Heart left ventricle (tissue), 16 donors: ENCODE results near the gene CUBN. TPM values are rescaled to one million over a fixed set of nuclear protein-coding genes. Genes with fewer than 3 reads are reported as not detected.

Experiments
- ATAC-seq, 4 donors: fragments of 200-7000 bp; cut with Tn5 transposase; one replicate each; pipeline ENCODE4 v1.9.1; 2020 to 2022; ENCODE audit warnings: moderate library complexity in 4 of 4, mild to moderate bottlenecking in 3 of 4, moderate number of reproducible peaks in 1 of 4
- DNase-seq, 5 donors: peaks; one replicate each; pipeline ENCODE4 v3.0.0-alpha.2; 2020
- H3K27ac ChIP-seq, 12 donors: fragments of 200-600 bp; sonication (generic) in 4 of 12; one replicate each; pipeline versions ENCODE4 v1.5.0 to v1.8.0; 2016 to 2022; ENCODE audit warnings: mild to moderate bottlenecking in 2 of 12
- H3K27me3 ChIP-seq, 9 donors: fragments of 200-600 bp; sonication (generic) in 2 of 9; one replicate each; pipeline versions ENCODE4 v1.5.1 to v1.8.0; 2016 to 2022; ENCODE audit warnings: mild to moderate bottlenecking in 3 of 9
- H3K36me3 ChIP-seq, 9 donors: fragments of 200-600 bp; sonication (generic) in 2 of 9; one replicate each; pipeline versions ENCODE4 v1.5.0 to v1.8.0; 2018 to 2022; ENCODE audit warnings: mild to moderate bottlenecking in 2 of 9
- H3K4me1 ChIP-seq, 12 donors: fragments of 200-600 bp; sonication (generic) in 4 of 12; one replicate each; pipeline versions ENCODE4 v1.5.0 to v1.8.0; 2016 to 2022; ENCODE audit warnings: mild to moderate bottlenecking in 3 of 12
- H3K4me3 ChIP-seq, 12 donors: fragments of 200-600 bp; sonication (generic) in 4 of 12; one replicate each; pipeline versions ENCODE4 v1.5.0 to v1.8.0; 2017 to 2022; ENCODE audit warnings: mild to moderate bottlenecking in 9 of 12, moderate library complexity in 4 of 12
- H3K9me3 ChIP-seq, 12 donors: fragments of 200-600 bp; sonication (generic) in 4 of 12; one replicate each; pipeline versions ENCODE4 v1.5.0 to v1.8.0; 2016 to 2022; ENCODE audit warnings: mild to moderate bottlenecking in 1 of 12
- POLR2A ChIP-seq, 2 donors: fragments of 450-650 bp; IDR thresholded peaks; one replicate each; pipeline ENCODE4 v1.6.1; 2017; ENCODE audit warnings: antibody characterized with exemption in 2 of 2, mild to moderate bottlenecking in 2 of 2, moderate library complexity in 2 of 2
- WGBS, 4 donors: extraction: QIAGEN DNeasy Blood & Tissue Kit in 2 of 4; methylation state at CpG; one replicate each; pipeline versions ENCODE4 v1.1.5 to v1.1.7; 2013 to 2018; 5-methylcytosine and 5-hydroxymethylcytosine counted together
- intact Hi-C, 10 donors: fragments of 100-400 bp; cut with DNase I; formaldehyde crosslinking; loops; one replicate each; pipeline versions ENCODE4 v1.11.1 to v1.14.2; 2022
- polyA plus RNA-seq, 2 donors: library from polyadenylated mRNA; stranded (reverse); fragments of 200-250 nt; gene quantifications; one replicate each; pipeline ENCODE4 v1.2.3, GENCODE V29; 2013
- total RNA-seq, 9 donors: library from RNA; depleted of rRNA in 2 of 9; stranded (reverse); fragments of >200 nt in 2 of 9; fragmentation: NEBNext Ultra II Directional in 3 of 9; extraction: Animal tissue kit (Norgen Biotek cat#: 25700) in 3 of 9; gene quantifications; one replicate each; pipeline versions ENCODE4 v1.1.0 to v1.2.4, GENCODE V29; 2016 to 2023
- TF ChIP-seq, protein P1 (sequence below), 12 donors: fragments of 200-600 bp; sonication (generic) in 4 of 12; IDR thresholded peaks; one replicate each; pipeline versions ENCODE4 v1.5.0 to v1.8.0; 2018 to 2022; ENCODE audit warnings: antibody characterized with exemption in 12 of 12, mild to moderate bottlenecking in 5 of 12
- donor health status: ischemic (EF 13 %, LVEDD 7.1; RV severe dilation, severe dysfunction).
- donor health status: healthy with polysubstance abuse.
- donor health status: DM: no; HTN: yes; CAD: no.
- donor health status: DM: no; HTN: no; CAD: no.
- donor health status: ischemic (EF 25% LVEDD 6.9; RV normal size, moderate dysfunction).
- donor health status: ischemic (EF 25% LVEDD 5.7; RV mildly dilated, moderate dysfunction).
- donor health status: healthy.
- donor health status: DM: yes; HTN: yes; CAD: no.
- donor health status: ischemic (EF 35%, LVEDD 5.7; RV mildly dilated, moderate dysfunction).
- donor health status: nonischemic (EF 11% LVEDD 7.7; RV severe dilation, severe dysfunction).
- donor health status: DM: yes; HTN: yes; CAD: no.
- donor health status: PGD.
- donor health status: ischemic (EF 29% LVEDD 5.4; RV normal size, mild dysfunction).
- donor health status: nonischemic (EF 23%, LVEDD 6.1; RV moderate dilation, normal function).

The CUBN gene
- total and polyA plus RNA-seq, 11 donors = 0.07 to 1.5 (median 0.44) TPM

- intact Hi-C loops = loop anchor here in 2 of 10 donors (1.0 to 10.0 kb wide), 2 partner anchors 105 to 239 kb away; no protein-coding TSS in a partner anchor
- peaks cover 0 to 3% (median 0%) of the 10 kb centered on the region in 12 donors for H3K9me3 ChIP-seq
- H3K27me3 ChIP-seq = no peaks in the 10 kb centered on the region
- TF ChIP-seq POLR2A (IDR thresholded peaks at IDR 0.05) = no peak
- TF ChIP-seq, protein P1, sequence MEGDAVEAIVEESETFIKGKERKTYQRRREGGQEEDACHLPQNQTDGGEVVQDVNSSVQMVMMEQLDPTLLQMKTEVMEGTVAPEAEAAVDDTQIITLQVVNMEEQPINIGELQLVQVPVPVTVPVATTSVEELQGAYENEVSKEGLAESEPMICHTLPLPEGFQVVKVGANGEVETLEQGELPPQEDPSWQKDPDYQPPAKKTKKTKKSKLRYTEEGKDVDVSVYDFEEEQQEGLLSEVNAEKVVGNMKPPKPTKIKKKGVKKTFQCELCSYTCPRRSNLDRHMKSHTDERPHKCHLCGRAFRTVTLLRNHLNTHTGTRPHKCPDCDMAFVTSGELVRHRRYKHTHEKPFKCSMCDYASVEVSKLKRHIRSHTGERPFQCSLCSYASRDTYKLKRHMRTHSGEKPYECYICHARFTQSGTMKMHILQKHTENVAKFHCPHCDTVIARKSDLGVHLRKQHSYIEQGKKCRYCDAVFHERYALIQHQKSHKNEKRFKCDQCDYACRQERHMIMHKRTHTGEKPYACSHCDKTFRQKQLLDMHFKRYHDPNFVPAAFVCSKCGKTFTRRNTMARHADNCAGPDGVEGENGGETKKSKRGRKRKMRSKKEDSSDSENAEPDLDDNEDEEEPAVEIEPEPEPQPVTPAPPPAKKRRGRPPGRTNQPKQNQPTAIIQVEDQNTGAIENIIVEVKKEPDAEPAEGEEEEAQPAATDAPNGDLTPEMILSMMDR (IDR thresholded peaks at IDR 0.05) = no peak
- DNase-seq (peak in 1 of 5 donors; percentile 26), ATAC-seq (peak; percentile 43 to 87 (median 68))
- H3K36me3 ChIP-seq = no peaks in the 10 kb centered on the region
- H3K4me1 ChIP-seq = peaks cover 0 to 47% (median 19%) of the 10 kb centered on the region in 12 donors
- peak overlapping the region in 10 of 12 donors; percentile 17 to 80 (median 60) for H3K27ac ChIP-seq
- no peak overlapping the region for H3K4me3 ChIP-seq
- WGBS, 4 donors = 43 to 55% (median 46%) methylated on average over 6 of the region's 6 CpGs
These were observed 133.6 kb downstream of the CUBN start for GRCh38 chr10:16995867-16996529.

DNA sequence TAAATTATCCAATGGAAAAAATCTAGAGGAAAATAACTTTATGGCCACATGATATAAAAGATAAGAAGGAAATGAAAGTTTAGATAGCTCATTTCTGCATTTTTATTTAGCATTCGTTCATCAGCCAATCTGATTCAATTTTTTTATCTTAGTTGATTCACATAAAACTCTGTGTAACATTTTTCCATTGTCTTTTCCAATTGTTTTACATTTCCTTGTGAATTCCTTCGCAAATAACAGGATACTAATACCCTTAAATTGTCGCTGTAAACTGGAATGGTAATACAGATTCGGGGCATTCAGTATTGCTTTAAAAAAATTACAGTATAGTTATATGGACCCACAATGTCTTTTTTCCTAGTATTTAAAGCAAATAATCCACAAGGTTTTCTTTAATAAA is 136.4 kb downstream of the CUBN start:
- intact Hi-C loops = loop anchor here in 1 of 10 donors (10.0 kb wide), 1 partner anchor 242 kb away; no protein-coding TSS in a partner anchor
- peak overlapping the region in 7 of 12 donors; percentile 13 to 36 (median 24) for H3K4me3 ChIP-seq
- H3K9me3 ChIP-seq = no peaks in the 10 kb centered on the region
- ATAC-seq (no peak), DNase-seq (no peak)
- H3K27me3 ChIP-seq = no peaks in the 10 kb centered on the region
- 53 to 62% (median 54%) methylated on average over 4 of the region's 4 CpGs for WGBS, 4 donors
- TF ChIP-seq, protein P1 (IDR thresholded peaks at IDR 0.05) = no peak
- no peak for TF ChIP-seq POLR2A (IDR thresholded peaks at IDR 0.05)
- peak overlapping the region in 7 of 12 donors; percentile 4 to 58 (median 43) for H3K27ac ChIP-seq
- H3K4me1 ChIP-seq = peaks cover 0 to 33% (median 17%) of the 10 kb centered on the region in 12 donors
- H3K36me3 ChIP-seq = no peaks in the 10 kb centered on the region

GRCh38 chr10:16992611-16993119 is 136.9 kb downstream of the CUBN start:
- H3K27ac ChIP-seq = peak overlapping the region in 8 of 12 donors; percentile 4 to 58 (median 42)
- H3K4me1 ChIP-seq = peaks cover 0 to 38% (median 18%) of the 10 kb centered on the region in 12 donors
- no peaks in the 10 kb centered on the region for H3K9me3 ChIP-seq
- H3K36me3 ChIP-seq = no peaks in the 10 kb centered on the region
- WGBS, 4 donors = 35 to 50% (median 44%) methylated on average over 10 of the region's 10 CpGs
- intact Hi-C loops = loop anchor here in 1 of 10 donors (10.0 kb wide), 1 partner anchor 242 kb away; no protein-coding TSS in a partner anchor
- peak overlapping the region in 7 of 12 donors; percentile 13 to 36 (median 24) for H3K4me3 ChIP-seq
- H3K27me3 ChIP-seq = no peaks in the 10 kb centered on the region
- DNase-seq = no peak
- TF ChIP-seq, protein P1 (IDR thresholded peaks at IDR 0.05) = no peak
- TF ChIP-seq POLR2A (IDR thresholded peaks at IDR 0.05) = no peak
- ATAC-seq = peak in 3 of 4 donors; percentile 41 to 58 (median 44)

DNA sequence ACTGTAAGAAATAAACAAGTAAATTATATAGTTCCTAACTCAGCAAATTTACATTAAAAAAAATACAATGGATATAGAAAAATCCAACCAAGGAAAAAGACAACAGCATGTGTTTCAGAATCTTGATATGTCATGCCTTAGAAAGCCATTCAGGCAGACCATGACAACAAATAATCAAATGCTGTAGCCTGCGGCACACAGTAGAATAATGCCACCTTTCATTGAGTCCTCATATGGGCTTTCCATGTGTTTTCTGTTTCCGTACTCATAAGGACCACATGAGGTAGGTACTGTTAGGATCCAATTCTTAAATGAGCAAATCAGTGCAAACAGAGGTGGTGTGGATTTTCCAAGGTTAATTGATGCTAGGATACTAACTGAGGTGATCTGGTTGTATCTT is 138.6 kb downstream of the CUBN start:
- no peak overlapping the region for H3K27ac ChIP-seq
- H3K4me1 ChIP-seq = peaks cover 0 to 37% (median 9%) of the 10 kb centered on the region in 12 donors
- DNase-seq = no peak
- no peak overlapping the region for H3K4me3 ChIP-seq
- WGBS, 4 donors = 93 to 98% (median 97%) methylated on average over 2 of the region's 2 CpGs
- no peak for ATAC-seq
- intact Hi-C loops = loop anchor here in 1 of 10 donors (10.0 kb wide), 1 partner anchor 244 kb away; no protein-coding TSS in a partner anchor
- H3K9me3 ChIP-seq = no peaks in the 10 kb centered on the region
- no peaks in the 10 kb centered on the region for H3K36me3 ChIP-seq
- H3K27me3 ChIP-seq = no peaks in the 10 kb centered on the region
- TF ChIP-seq POLR2A (IDR thresholded peaks at IDR 0.05) = no peak
- TF ChIP-seq, protein P1 (IDR thresholded peaks at IDR 0.05) = no peak
